H4 (cell line): ENCODE data around the gene WDFY2. TPM values are rescaled to one million over a fixed set of nuclear protein-coding genes. Genes with fewer than 3 reads are reported as not detected.

Experiments
- DNase-seq: peaks from one replicate; pipeline ENCODE4 v3.0.0-alpha.2; 2015; ENCODE audit warnings: low spot score
- total RNA-seq: library from RNA; depleted of rRNA; stranded (reverse); fragments of >200 nt; shearing (Covaris generic); gene quantifications from 2 replicates; pipeline ENCODE4 v1.2.3, GENCODE V29; 2014

WDFY2 gene
- total RNA-seq, 1 experiment from 2014 or later, result 1.3 TPM

GRCh38 chr13:51794964-51795363 lies 210.7 kb downstream of the WDFY2 start:
- no peak for DNase-seq

DNA sequence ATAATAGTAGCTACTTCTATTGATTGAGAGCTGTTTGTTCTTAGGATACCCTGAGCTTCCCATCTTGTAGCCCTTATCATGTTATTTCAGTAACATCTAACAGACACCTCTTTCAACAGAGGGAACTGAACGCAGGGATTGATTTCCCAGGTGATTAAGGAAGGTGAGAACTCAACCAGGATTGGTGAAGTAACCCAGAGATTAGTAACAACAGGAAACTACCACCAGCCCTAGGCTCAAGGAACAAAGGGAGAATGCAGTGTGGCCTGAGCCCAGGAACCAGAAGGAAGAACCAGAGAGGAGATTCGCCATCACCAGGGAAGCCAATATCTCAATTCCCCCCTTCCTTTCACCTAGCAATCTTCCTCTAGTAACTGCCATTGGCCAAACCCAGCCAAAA lies 211.2 kb downstream of the WDFY2 start:
- no peak for DNase-seq

GRCh38 chr13:51796546-51796945 lies 212.3 kb downstream of the WDFY2 start:
- no peak for DNase-seq

DNA sequence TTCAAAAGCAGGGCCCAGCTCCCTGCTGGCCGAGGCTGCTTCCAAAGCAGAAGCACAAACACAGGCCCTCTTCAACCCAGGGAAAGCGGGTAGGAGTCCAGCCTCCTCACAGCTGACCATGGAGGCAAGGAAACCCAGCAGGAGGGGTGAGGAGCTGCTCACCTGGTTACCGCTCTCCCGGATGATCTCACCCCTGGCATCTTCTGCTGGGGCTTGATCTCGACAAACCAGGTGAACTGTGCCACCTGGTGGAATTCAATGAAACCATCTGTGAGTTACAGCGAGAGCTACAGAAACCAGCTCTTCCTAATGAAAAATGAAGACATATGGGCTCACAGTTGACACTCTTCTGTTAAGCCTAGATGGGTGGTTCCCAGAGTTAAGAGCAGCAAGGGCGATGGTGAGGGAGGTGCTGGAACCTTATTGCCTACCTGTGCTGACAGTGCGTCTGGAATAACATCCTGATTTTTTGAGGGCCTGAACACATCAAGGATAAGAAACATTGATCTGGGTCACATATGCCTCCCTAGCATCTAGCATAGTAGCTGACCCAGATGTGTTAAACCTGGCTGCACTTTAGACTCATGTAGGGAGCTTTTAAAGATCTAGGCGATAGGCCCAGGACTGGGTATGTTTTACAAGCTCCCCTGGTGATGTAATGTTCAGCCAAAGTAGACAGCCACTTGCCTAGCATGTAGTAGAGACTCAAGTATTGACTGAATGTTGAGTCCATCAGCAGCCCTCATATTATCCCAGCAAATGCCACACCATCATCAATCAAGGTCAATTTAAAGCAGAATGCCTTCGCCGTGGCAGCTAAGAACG lies 213.6 kb downstream of the WDFY2 start:
- DNase-seq, result peak; percentile 48

DNA sequence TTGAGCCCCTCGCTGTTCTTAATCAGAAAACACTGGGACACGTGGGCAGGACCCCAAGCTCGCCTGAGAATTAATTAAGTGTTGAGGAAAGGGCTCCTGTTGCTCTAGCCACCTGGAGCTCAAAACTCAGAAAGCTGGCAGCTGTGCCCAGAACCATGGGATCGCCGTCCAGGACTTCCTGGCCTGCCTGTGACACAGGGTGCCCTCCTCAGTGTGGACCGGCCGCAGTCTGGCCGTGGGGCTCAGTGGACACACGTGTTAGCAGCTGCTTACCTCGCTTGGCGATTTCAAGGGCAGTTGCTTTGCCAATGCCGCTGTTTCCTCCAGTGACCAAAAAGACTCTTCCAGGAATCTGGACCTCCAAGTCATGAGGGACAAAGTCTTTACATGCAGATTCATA lies 215.0 kb downstream of the WDFY2 start:
- DNase-seq, result no peak

DNA sequence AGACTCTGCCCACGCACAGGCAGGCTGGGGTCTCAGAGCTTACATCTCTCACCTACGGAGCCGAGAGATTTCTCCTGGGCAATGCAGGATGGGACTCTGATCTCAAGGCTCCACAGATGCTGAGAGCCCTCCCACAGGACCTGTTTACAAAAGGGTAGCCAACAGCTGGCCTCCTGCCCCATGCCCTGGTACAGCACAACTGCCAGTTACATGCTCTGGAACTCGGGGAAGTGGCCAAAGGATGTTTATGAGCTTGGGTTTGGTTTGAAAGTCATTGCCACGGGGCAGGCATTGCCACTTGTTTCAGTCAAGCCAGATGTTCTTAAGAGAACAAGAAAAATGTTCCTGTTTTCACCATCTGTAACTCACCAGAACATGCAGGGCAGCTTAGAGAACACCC lies 216.2 kb downstream of the WDFY2 start:
- DNase-seq, result no peak

DNA sequence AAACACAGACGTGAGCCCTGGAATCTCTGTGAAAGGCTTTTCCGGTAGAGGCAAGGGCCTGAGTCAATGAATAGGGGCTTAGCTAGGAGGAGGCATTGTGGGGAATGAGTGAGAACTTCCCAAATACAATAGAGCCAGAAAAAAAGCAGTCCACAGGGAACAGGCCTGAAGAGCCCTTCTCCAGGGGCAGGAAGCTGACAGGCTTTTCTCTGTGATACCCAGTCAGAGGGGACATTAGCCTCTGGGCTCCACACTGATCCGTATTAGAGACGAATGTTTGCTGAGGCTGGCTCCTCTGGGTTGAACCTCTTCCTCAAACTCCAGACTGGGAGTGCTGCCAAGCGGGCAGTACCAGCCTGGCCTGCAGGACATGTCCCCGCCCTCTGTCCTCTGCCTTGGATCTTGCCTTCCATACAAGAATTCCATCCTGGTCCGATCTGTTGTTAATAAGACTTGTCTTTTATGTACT lies 217.4 kb downstream of the WDFY2 start:
- DNase-seq, result peak; percentile 10

DNA sequence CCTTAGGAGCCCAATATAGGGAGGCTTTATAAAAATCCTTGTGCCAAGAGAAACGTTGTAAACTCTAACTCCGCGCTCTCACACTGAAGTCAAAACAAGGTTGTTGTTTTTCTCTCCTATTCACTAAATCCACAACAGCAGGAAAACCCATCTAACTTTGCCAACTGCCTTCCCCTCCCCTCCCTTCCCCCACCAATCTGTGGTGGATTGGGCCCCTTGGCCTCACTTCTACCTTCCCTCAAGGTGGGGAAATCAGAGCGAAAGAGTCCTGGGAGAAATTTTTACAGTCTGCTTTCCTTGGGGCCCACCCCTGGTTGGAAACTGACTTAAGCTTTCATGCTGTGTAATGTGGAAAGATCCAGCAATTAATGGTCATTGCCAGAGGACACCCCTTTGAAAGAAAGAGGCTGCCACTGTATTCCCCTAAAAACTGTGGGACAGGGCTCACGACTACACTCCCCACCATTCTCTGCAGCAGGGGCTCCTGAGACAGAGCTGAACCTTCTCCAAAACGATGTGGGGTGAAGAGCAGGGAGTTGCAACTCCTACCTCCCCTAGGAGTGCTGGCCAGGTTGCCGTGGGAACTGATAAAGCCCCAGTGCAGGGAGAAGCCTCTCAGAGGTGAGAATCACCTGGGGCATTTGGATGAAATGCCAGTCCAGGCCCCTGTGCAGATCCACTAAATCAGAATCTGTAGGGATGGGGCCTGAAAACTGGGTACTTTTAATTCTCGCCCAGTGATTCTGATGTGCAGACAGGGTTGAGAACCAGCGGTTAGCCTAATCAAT lies 218.6 kb downstream of the WDFY2 start:
- no peak for DNase-seq

DNA sequence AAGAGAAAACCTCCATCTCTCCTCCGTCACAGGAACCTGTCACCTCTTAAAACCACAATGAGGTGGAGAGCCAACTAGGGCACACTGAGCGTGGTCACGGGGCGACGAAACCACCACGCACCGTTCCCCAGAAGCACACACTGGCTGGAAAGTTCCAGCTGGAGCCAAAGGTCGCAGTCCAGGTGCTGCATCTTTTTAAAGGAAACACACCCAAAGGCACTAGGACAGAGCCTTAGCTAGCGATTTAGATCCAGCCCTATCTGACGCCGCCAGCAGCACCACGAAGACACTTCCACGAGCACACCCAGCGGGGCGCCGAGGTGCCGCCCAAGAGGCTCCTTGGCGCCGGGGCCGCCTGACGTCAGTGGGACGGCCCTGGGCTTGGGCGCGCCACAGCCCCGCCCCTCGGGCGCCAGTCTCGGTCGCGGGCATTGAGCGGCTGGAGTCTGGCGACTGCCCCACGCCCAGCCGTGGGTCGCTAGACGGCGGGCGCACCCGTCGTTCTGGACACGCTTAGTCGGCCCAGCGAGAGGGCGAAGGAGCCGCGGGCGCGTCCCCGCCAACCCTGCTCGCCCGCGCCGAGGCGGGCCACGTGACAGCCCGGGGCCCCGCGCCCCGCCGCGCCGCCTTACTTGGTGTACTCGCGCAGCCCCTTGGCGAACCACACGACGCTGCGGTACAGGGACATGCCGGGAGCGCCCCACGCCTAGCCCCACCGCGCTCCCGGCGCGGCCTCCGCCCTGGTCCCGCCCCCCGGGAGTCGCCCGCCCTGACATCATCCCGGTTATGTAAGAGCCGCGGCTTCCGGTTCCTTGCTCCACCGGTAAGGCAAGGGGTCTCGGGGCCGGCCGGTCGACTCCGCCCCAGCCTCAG lies 219.4 kb downstream of the WDFY2 start, which contains the start of gene DHRS12:
Gene DHRS12 (minus strand): TSS at position 742 of the 873 bp plus-strand sequence. CDS start 4,504 bp downstream, outside the sequence.
- peak; percentile 54 for DNase-seq

GRCh38 chr13:51804295-51805172 lies 220.3 kb downstream of the WDFY2 start:
- DNase-seq, result no peak

DNA sequence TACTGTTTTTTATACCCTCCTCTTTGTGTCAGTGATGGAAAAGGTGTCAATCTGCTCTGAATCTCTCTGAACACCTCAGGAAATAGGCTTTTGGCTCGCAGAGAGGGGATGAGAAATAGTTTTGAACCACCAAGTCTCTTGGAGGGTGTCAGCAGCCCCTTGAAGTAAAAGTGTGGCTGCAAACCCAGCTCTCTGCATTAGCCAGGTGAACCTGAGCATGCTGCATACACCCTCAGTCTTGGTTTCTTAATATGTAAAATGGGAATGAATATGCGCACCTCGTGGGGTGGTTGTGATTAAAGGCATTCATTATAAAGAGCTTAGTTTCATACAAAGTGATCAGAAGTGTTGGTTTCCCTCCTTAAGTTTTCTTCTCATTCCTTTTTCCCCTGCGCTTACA lies 221.1 kb downstream of the WDFY2 start:
- DNase-seq, result no peak

DNA sequence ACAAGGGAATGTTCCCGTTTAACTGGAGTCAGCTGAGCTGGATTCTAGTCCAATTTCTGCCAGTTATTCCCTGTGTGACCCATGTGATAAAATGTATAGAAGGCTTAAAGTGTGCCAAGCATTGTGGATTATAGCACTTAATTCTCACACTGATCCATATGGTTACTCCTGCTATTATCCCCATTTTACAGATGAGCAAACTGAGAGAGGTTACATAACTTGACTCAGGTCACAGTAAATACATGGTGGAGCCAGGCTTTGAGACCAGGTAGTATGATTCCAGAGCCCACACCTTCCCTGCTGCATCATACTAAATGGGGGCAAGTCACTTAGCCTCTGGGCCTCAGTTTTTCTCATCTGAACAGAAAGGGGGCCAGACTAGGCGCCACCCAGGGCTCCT lies 221.7 kb downstream of the WDFY2 start:
- DNase-seq, result no peak

DNA sequence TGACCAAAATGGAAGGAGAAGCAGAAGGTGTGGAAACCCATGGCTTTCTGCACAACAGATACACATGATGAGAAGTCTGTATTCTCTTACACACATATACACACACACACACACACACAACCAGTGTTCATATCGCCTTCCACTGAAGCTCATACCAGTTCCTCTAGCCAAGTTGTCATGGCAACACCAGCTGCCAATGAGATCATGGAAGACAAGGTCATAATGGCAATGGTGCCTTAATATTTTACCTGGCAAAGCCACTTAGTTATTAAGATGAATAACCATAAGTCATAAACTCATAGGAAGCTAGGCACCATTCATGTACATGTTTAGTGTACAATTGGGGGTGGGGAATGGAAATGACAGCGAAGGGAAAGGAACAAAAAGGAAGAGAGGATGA lies 222.3 kb downstream of the WDFY2 start:
- DNase-seq, result peak; percentile 20

DNA sequence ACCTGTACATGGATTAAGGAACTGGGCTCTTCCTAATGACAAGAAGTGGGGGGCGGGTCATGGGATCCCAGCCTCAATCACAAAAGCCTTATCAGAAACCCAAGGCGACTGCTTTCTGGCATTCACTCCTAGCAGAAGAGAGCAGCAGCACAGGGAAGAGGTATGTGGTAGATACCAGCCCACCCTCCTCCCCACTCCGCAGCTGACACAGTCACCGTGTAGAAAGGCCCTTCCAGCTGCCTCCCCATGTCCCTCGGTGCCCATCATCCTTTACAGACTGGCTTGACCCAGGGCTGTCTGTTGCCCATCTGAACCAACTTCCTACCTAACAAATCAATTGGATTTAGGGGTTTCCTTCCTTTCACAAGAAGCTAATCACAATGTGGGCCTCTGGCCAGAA lies 222.8 kb downstream of the WDFY2 start:
- DNase-seq, result no peak

- no peak for DNase-seq
Measured at GRCh38 chr13:51808811-51809210, 224.5 kb downstream of the WDFY2 start.

DNA sequence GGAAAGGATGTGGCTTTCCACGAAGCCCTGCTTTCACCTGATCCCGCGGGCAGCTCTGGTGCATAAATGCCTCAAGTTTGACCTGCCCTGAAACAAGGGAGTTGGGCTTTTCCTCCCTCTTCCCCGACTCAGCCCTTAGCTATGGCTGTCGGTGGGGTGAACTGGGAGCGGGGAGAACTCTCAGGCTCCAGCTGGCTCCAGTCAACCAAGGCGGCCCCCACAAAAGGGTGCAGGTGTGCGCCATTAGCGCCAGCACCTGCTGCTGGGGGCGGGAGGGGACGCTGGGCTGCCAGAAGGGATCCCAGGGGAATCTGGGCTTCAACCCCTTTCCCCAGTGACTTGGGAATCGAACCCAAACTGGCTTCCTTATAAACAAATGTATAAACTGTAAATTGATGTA lies 226.8 kb downstream of the WDFY2 start:
- DNase-seq, result no peak

DNA sequence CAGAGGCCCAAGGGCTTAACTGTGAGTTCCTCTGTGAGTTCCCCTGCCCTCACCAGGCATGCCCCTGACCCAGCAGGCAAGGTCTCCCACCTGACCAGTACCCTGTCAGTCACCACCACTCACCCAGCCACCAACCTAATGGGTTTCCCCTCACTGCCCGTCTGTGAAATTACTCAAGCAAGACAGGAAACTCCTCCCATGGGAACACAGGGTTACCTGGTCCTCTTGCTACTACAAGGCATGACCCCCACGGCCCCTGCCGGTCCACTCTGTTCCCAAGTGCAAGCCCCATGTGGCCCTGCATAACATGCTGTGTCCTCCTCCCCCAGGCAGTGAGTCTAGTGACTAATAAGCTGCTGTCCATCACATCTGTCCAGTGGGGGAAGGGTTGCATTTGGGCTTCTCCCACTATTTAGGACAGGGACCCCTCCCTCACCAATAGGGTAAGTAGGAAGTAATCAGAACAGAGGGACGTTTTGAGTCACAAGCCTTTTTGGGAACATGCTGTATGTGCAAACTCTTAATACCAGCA lies 227.7 kb downstream of the WDFY2 start:
- DNase-seq, result no peak

DNA sequence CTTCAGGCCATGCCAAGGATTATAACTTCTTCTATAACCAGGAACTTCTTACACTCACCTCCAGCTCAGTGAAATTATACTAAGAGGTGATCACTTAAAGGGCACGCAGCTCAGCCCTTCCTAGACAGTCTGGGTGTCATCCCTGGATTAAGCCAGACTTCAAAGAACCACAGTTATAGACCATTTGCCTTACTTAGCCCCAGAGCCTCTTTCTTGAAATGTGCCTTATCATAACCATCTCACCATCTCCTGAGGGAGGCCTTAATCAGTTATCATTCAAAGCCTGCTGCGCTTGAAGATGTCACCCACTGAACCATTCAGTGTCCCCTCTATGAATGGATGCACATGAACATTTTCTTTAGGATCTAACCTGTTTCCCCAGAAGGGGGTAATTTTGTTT lies 229.8 kb downstream of the WDFY2 start:
- DNase-seq, result no peak

DNA sequence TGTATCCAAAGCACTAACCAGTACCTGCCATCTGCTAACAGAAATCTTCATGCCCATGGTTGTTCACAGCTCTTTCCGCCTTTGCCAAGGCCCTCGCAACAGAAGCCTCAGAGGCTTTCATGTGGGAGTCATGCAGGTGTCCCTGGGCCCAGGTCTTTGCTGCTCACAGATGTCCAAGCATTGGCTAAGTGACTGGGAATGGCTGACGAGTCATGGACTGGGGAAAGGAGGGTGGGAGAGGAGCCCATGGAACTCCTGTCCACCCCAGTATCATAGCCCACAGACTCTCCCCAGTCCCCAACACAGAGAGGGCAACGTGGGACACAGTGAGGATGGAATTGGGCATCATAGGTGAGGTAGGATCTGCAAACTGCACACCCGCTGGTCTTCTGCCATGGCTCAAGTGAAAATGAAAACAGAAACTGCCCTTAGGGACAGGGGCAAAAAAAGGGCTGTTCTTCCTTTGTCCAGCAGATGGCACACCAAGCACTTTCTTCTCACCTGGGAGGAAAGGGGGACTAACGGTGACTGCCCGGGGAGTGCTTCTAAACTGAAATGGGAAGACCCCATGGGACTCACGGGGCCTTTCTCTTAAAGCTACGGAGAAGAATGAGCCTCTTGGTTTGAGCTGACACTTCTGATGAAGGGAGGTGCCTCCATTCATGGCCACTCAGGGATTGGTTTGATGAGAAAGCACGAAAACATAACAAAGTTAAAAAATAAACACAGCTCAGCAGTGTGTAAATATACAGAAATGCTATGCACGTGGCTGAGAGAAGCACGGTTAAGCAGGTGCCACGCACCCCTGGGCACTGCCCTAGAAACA lies 230.8 kb downstream of the WDFY2 start:
- peak; percentile 36 for DNase-seq

DNA sequence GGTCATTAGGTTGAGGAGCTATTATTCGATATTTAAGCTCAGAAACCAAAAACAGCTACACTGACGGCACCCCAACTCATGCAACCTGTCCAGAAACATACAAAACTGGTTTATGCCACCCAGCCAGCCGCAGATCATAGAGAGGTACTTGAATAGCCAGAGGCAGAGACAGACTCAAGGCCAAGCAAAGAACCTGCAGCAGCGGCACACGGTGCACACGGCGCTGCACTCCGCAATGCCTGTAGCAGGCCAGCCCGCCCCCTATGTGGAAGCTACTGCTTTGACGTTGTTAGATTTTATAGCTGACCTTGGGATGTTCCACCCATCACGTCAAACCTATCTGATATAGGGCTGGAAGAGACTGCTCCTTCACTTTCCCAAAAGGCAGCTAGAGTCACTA lies 231.6 kb downstream of the WDFY2 start:
- DNase-seq, result no peak
